Neural cell (in vitro differentiated cells): ENCODE results near the gene KATNIP. TPM values are rescaled to one million over a fixed set of nuclear protein-coding genes. Genes with fewer than 3 reads are reported as not detected.

Experiments
- H2AFZ ChIP-seq: fragments of 200-600, 300-800 bp; sonication (generic), shearing (Covaris generic); 2 replicates; pipeline ENCODE4 v1.6.0; 2014; ENCODE audit warnings: low read depth, mild to moderate bottlenecking, antibody characterized with exemption, low read length, moderate library complexity
- H3F3A ChIP-seq: fragments of 200-600 bp; shearing (Covaris generic); 2 replicates; pipeline ENCODE4 v1.6.1; 2016; ENCODE audit warnings: mild to moderate bottlenecking, moderate library complexity, mixed read lengths, antibody characterized with exemption, low read length; ENCODE audit not compliant: insufficient read depth, poor library complexity, severe bottlenecking
- H3K27ac ChIP-seq: fragments of 200-600, 300-800 bp; sonication (generic), shearing (Covaris generic); 2 replicates; pipeline ENCODE4 v1.5.1; 2014; ENCODE audit warnings: mild to moderate bottlenecking, low read length, moderate library complexity
- H3K27me3 ChIP-seq: fragments of 300-800, 200-600 bp; sonication (generic), shearing (Covaris generic); 2 replicates; pipeline ENCODE4 v1.6.0; 2014; ENCODE audit warnings: mild to moderate bottlenecking, low read depth, low read length, moderate library complexity; ENCODE audit not compliant: insufficient read depth
- H3K36me3 ChIP-seq: fragments of 300-800, 200-600 bp; sonication (generic), shearing (Covaris generic); 2 replicates; pipeline ENCODE4 v1.5.1; 2014; ENCODE audit warnings: mild to moderate bottlenecking, antibody characterized with exemption, low read length, moderate library complexity; ENCODE audit not compliant: insufficient read depth
- H3K4me2 ChIP-seq: fragments of 300-800, 200-600 bp; sonication (generic), shearing (Covaris generic); 2 replicates; pipeline ENCODE4 v1.6.0; 2014; ENCODE audit warnings: mild to moderate bottlenecking, low read length
- H3K4me3 ChIP-seq: fragments of 300-800, 200-600 bp; sonication (generic), shearing (Covaris generic); 2 replicates; pipeline ENCODE4 v1.5.1; 2014; ENCODE audit warnings: mild to moderate bottlenecking, low read length, moderate library complexity
- H3K79me2 ChIP-seq: fragments of 200-600 bp; shearing (Covaris generic); replicated peaks from 2 replicates; pipeline ENCODE4 v1.6.0; 2014; ENCODE audit warnings: mild to moderate bottlenecking, low read length, moderate library complexity; ENCODE audit not compliant: insufficient read depth
- H3K9ac ChIP-seq: fragments of 300-800, 200-600 bp; sonication (generic), shearing (Covaris generic); 2 replicates; pipeline ENCODE4 v1.6.1; 2016; ENCODE audit warnings: mild to moderate bottlenecking, low read length, mixed read lengths
- H3K9me2 ChIP-seq: fragments of 200-600 bp; shearing (Covaris generic); 2 replicates; pipeline ENCODE4 v1.6.1; 2016; ENCODE audit warnings: mild to moderate bottlenecking, low read length, mixed read lengths; ENCODE audit not compliant: insufficient read depth
- H3K9me3 ChIP-seq: fragments of 200-600, 300-800 bp; sonication (generic), shearing (Covaris generic); 2 replicates; pipeline ENCODE4 v1.6.1; 2016; ENCODE audit warnings: mild to moderate bottlenecking, mixed run types, low read length, moderate library complexity, mixed read lengths
- H4K20me1 ChIP-seq: fragments of 200-600 bp; shearing (Covaris generic); 2 replicates; pipeline ENCODE4 v1.6.1; 2016; ENCODE audit warnings: mild to moderate bottlenecking, mixed run types; ENCODE audit not compliant: insufficient read depth
- CTCF ChIP-seq: fragments of 450-650 bp; IDR thresholded peaks from 2 replicates; pipeline ENCODE4 v1.5.1; 2014; ENCODE audit warnings: antibody characterized with exemption, mild to moderate bottlenecking, moderate library complexity; ENCODE audit not compliant: poor library complexity, severe bottlenecking
- EP300 ChIP-seq: fragments of 450-650 bp; conservative IDR thresholded peaks from 2 replicates; pipeline ENCODE4 v1.6.1; 2014; ENCODE audit warnings: antibody characterized with exemption, mild to moderate bottlenecking, moderate library complexity; ENCODE audit not compliant: poor library complexity, severe bottlenecking
- EZH2 ChIP-seq: fragments of 200-600, 300-800 bp; shearing (Covaris generic), sonication (generic); IDR thresholded peaks from 2 replicates; pipeline ENCODE4 v1.6.1; 2014; ENCODE audit warnings: antibody characterized with exemption, low read length, borderline replicate concordance, mild to moderate bottlenecking; ENCODE audit not compliant: insufficient read depth, poor library complexity, severe bottlenecking
- MXI1 ChIP-seq: fragments of 450-650 bp; conservative IDR thresholded peaks from 2 replicates; pipeline ENCODE4 v1.6.1; 2014; ENCODE audit warnings: antibody characterized with exemption, mild to moderate bottlenecking; ENCODE audit not compliant: poor library complexity, severe bottlenecking
- POLR2AphosphoS5 ChIP-seq: IDR thresholded peaks from 2 replicates; pipeline ENCODE4 v1.6.1; 2012
- RAD21 ChIP-seq: fragments of 450-650 bp; conservative IDR thresholded peaks from 2 replicates; pipeline ENCODE4 v1.6.1; 2014; ENCODE audit warnings: antibody characterized with exemption, mild to moderate bottlenecking, moderate library complexity
- REST ChIP-seq: IDR thresholded peaks from 2 replicates; pipeline ENCODE4 v1.6.1; 2012; ENCODE audit warnings: borderline replicate concordance
- SMC3 ChIP-seq: fragments of 450-650 bp; conservative IDR thresholded peaks from 2 replicates; pipeline ENCODE4 v1.6.1; 2014; ENCODE audit warnings: antibody characterized with exemption, mild to moderate bottlenecking, moderate library complexity; ENCODE audit not compliant: poor library complexity
- TAF1 ChIP-seq: IDR thresholded peaks from 2 replicates; pipeline ENCODE4 v1.6.1; 2012; ENCODE audit warnings: low read depth
- polyA plus RNA-seq: library from polyadenylated mRNA; depleted of rRNA; stranded (reverse); fragments of >200 nt; gene quantifications from 2 replicates; pipeline ENCODE4 v1.2.3, GENCODE V29; 2014

The KATNIP gene
- polyA plus RNA-seq, 1 donor from 2014 or later: 6.4 TPM

DNA sequence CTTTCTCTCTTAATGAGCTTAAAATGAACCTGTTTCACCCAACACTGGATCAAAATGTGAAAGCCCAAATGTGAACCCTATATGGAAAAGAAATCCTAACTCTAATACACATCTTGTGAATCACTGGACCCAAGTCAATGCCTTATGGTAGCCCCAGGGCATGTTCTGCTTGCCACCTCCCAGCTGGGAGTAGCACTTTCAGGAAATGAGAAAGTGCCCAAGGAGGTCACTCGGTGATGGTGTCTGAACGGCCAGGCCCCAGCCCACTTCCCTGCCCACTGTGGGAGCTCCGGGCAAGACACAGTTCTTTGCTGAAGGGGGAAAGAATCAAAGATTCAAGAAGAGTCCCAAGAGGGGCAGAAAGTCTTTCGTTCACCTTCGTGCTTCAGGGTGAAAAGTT lies 46.3 kb upstream of the KATNIP start:
- H3K36me3 ChIP-seq: peaks cover 19% of the 10 kb centered on the region
- no peaks in the 10 kb centered on the region for H3K9me2 ChIP-seq
- no peak for TF ChIP-seq POLR2AphosphoS5
- TF ChIP-seq RAD21: no peak
- TF ChIP-seq REST: no peak
- TF ChIP-seq TAF1: no peak
- no peak for TF ChIP-seq SMC3
- TF ChIP-seq EP300: no peak
- TF ChIP-seq EZH2: no peak
- TF ChIP-seq CTCF: no peak
- no peak for TF ChIP-seq MXI1
- no peak overlapping the region for H2AFZ ChIP-seq
- no peaks in the 10 kb centered on the region for H3F3A ChIP-seq
- no peaks in the 10 kb centered on the region for H3K9me3 ChIP-seq
- H3K27me3 ChIP-seq: no peaks in the 10 kb centered on the region
- no peaks in the 10 kb centered on the region for H3K79me2 ChIP-seq
- H3K9ac ChIP-seq: no peak overlapping the region
- no peak overlapping the region for H3K27ac ChIP-seq
- H4K20me1 ChIP-seq: no peaks in the 10 kb centered on the region
- no peak overlapping the region for H3K4me3 ChIP-seq
- no peak overlapping the region for H3K4me2 ChIP-seq

DNA sequence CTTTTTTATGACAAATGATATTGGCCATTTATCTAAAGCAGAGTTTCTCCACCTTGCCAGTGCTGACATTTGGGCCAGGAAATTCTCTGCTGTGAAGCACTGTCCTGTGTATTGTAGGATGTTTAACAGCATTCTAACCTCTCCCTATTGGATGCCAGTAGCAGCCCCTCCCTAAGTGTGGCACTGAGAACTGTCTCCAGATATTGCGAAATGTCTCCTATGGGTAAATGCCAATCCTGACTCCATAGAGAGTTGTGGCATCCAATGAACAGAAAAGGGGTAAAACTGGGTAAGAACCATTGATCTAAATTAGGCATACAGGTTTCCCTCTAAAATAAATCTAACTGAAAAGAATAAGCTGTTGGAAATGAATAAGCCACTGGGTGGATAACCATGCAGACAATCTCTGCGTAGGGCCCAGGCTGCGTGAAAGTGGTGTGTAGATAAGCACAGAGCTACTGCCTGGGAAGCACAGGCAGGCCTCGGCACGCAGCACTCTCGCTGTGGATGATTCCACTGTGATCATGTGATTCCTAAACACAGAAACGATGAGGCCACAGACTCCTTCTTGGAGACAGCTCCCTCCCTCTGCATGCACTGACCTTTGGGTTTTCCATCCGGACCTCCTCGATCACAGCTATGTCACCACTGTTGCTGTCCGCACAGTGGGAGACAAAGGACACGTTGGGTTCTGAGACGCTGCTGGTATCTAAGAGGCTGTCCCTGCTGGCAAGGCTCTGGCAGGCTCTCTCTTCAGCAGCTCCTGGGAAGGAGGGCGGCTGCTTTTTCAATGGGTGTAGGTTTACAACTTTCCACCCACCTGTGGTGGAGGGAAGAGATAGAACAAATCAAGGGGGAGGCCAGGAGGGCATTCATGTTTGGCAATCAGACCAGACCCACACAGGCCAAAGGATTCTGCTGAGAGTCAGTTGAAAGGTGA lies 44.4 kb upstream of the KATNIP start:
- peaks cover 19% of the 10 kb centered on the region for H3K36me3 ChIP-seq
- no peaks in the 10 kb centered on the region for H4K20me1 ChIP-seq
- no peaks in the 10 kb centered on the region for H3K9me3 ChIP-seq

More for the DNA sequence above, 44.4 kb upstream of the KATNIP start:
- H2AFZ ChIP-seq: no peak overlapping the region
- H3K9me2 ChIP-seq: no peaks in the 10 kb centered on the region
- H3K27ac ChIP-seq: no peak overlapping the region
- no peak overlapping the region for H3K4me3 ChIP-seq
- H3F3A ChIP-seq: no peaks in the 10 kb centered on the region
- no peak overlapping the region for H3K9ac ChIP-seq
- TF ChIP-seq EP300: no peak
- no peak for TF ChIP-seq POLR2AphosphoS5
- TF ChIP-seq RAD21: no peak
- no peak for TF ChIP-seq MXI1
- TF ChIP-seq SMC3: no peak
- TF ChIP-seq EZH2: no peak
- no peak for TF ChIP-seq CTCF
- TF ChIP-seq REST: no peak
- no peak for TF ChIP-seq TAF1
- no peak overlapping the region for H3K4me2 ChIP-seq
- H3K27me3 ChIP-seq: no peaks in the 10 kb centered on the region
- H3K79me2 ChIP-seq: no peaks in the 10 kb centered on the region
